BLaER1 (cell line): ENCODE measurements around the gene CHN1.

Experiments used
- H3K27ac ChIP-seq: shearing (Covaris generic); formaldehyde crosslinking; 2 replicates; pipeline ENCODE4 v1.8.1; 2022
- H3K27me3 ChIP-seq: shearing (Covaris generic); formaldehyde crosslinking; 2 replicates; pipeline ENCODE4 v1.8.1; 2022
- H3K36me3 ChIP-seq: shearing (Covaris generic); formaldehyde crosslinking; 2 replicates; pipeline ENCODE4 v1.8.1; 2022
- H3K4me1 ChIP-seq: shearing (Covaris generic); formaldehyde crosslinking; 2 replicates; pipeline ENCODE4 v1.8.1; 2022
- H3K4me2 ChIP-seq: shearing (Covaris generic); formaldehyde crosslinking; 2 replicates; pipeline ENCODE4 v1.8.1; 2022
- H3K4me3 ChIP-seq: shearing (Covaris generic); formaldehyde crosslinking; 2 replicates; pipeline ENCODE4 v1.8.1; 2022
- H3K9ac ChIP-seq: shearing (Covaris generic); formaldehyde crosslinking; 2 replicates; pipeline ENCODE4 v1.8.1; 2022
- H3K9me3 ChIP-seq: shearing (Covaris generic); formaldehyde crosslinking; 2 replicates; pipeline ENCODE4 v1.8.1; 2022
- H4K20me1 ChIP-seq: shearing (Covaris generic); formaldehyde crosslinking; 2 replicates; pipeline ENCODE4 v1.8.1; 2022
- Cebpa-rat ChIP-seq: shearing (Covaris generic); IDR thresholded peaks from 2 replicates; pipeline ENCODE4 v1.8.1; 2022

The CHN1 gene

DNA sequence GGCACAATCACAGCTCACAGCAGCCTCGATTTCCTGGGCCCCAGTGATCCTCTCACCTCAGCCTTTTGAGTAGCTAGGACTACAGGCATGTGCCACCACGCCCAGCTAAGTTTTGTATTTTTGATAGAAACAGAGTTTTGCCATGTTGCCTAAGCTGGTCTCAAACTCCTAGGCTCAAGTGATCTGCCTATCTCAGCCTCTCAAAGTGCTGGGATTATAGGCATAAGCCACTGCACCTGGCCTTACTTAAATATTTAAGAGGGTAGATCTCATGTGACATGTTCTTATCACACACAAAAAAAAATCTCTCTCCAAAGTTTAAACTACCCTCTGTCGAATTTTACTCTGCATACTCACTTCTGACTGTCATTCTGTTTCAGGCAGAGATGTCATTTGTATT lies 165.5 kb downstream of the CHN1 start:
- Histone ChIP-seq H3K27me3 (no peaks in the 10 kb centered on the region), H3K4me3 (no peak overlapping the region), H3K9me3 (no peaks in the 10 kb centered on the region), H3K4me1 (no peaks in the 10 kb centered on the region), H4K20me1 (no peaks in the 10 kb centered on the region), H3K27ac (no peak overlapping the region), H3K9ac (no peak overlapping the region), H3K36me3 (no peaks in the 10 kb centered on the region), H3K4me2 (no peak overlapping the region)
- TF ChIP-seq Cebpa-rat = no peak

DNA sequence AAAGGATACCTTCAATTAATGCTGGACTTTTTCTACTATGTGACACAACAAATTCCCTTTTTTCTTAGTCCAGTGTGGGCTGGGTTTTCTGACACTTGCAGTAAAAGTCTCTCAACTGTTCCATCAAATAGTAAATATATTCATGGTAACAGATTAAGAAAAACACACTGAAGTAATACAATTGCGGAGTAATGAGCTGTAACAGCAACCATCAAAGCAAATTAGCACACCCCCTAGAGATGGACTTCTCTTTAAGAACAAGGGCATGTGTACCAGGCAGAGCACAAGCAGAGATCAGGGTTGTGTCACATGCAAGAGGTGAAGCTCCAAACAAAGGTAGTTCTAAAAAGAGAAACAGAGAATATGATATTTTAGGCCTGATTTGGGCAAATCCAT lies 168.2 kb downstream of the CHN1 start:
- no peak overlapping the region for H3K27ac ChIP-seq
- no peak overlapping the region for H3K4me3 ChIP-seq
- no peaks in the 10 kb centered on the region for H3K9me3 ChIP-seq
- no peaks in the 10 kb centered on the region for H3K4me1 ChIP-seq
- H4K20me1 ChIP-seq = no peaks in the 10 kb centered on the region
- no peak for TF ChIP-seq Cebpa-rat
- H3K4me2 ChIP-seq = no peak overlapping the region
- H3K36me3 ChIP-seq = no peaks in the 10 kb centered on the region
- H3K9ac ChIP-seq = no peak overlapping the region
- no peaks in the 10 kb centered on the region for H3K27me3 ChIP-seq

DNA sequence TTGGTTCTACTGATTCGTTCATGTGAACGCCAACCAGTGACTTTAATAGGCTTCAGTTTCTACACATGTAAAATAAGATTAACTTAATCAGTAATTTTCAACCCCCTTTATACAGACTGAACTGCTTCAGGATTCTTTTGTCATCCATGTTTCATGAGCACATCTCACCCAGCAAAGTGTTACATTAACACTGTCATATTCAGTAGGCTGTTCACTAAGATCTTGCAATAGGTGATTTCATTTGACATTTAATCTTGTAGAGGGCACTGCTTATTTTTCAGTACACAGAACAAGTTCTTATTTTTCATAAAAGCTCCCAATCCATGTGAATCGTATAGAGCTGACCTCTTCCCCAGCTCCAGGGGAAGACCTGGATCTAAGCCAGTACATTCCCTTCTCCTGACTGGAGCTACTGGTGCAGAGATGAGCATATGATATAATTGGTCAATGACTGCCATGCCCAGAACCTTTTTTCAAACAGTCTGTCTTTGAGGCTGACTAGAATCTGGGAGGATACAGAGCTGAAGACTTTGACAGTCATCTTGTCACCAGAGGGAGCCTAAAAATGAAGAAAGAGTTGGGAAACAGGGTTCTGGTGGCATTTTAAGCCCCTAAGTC lies 168.7 kb downstream of the CHN1 start:
- Histone ChIP-seq H3K36me3 (no peaks in the 10 kb centered on the region), H3K27me3 (no peaks in the 10 kb centered on the region), H3K9ac (no peak overlapping the region), H3K4me3 (no peak overlapping the region), H3K4me1 (no peaks in the 10 kb centered on the region), H3K9me3 (no peaks in the 10 kb centered on the region), H3K4me2 (no peak overlapping the region), H3K27ac (no peak overlapping the region), H4K20me1 (no peaks in the 10 kb centered on the region)
- no peak for TF ChIP-seq Cebpa-rat

DNA sequence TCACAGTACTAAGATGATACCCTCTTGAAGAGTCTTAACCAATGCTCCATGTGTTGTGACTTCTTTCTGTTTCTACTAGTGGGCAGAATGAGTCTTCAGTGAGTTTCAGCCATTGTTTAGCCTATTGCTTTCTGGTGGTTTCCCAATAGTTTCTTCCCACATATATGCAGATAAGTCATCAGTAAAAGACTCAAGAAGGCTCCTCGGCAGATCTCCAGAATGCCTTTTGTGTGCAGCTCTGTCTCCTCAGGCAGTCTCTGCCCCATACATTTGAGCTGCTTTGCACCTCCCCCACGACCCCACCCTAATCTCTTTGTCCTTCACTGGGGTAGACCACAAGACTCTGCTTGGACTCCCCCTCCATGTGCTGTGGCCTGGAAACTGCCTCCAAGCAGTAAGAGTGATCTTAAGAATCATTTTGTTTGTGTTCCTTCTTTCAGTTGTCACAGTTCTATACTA lies 169.4 kb downstream of the CHN1 start:
- no peak overlapping the region for H3K4me2 ChIP-seq
- H3K27ac ChIP-seq = no peak overlapping the region
- H4K20me1 ChIP-seq = no peaks in the 10 kb centered on the region
- H3K9ac ChIP-seq = no peak overlapping the region
- no peaks in the 10 kb centered on the region for H3K36me3 ChIP-seq
- H3K4me3 ChIP-seq = no peak overlapping the region
- no peak for TF ChIP-seq Cebpa-rat
- no peaks in the 10 kb centered on the region for H3K9me3 ChIP-seq
- no peaks in the 10 kb centered on the region for H3K27me3 ChIP-seq
- no peaks in the 10 kb centered on the region for H3K4me1 ChIP-seq

DNA sequence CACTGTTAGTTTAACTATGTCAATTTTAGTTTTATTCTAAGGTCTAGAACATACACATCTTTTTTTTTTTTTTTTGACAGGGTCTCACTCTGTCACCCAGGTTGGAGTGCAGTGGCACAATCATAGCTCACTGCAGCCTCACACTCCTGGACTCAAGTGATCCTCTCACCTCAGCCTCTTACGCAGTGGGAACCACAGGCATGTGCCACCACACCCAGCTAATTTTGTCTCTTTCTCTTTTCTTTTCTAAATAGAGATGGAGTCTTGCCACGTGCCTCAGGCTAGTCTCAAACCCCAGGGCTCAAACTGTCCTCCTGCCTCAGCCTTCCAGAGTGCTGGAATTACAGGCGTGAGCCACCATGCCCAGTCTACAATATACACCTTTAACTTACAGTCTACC lies 171.4 kb downstream of the CHN1 start:
- no peak overlapping the region for H3K9ac ChIP-seq
- H3K36me3 ChIP-seq = no peaks in the 10 kb centered on the region
- no peak overlapping the region for H3K27ac ChIP-seq
- no peaks in the 10 kb centered on the region for H3K9me3 ChIP-seq
- no peak overlapping the region for H3K4me2 ChIP-seq
- no peaks in the 10 kb centered on the region for H4K20me1 ChIP-seq
- H3K4me1 ChIP-seq = no peaks in the 10 kb centered on the region
- H3K27me3 ChIP-seq = no peaks in the 10 kb centered on the region
- no peak for TF ChIP-seq Cebpa-rat
- no peak overlapping the region for H3K4me3 ChIP-seq

DNA sequence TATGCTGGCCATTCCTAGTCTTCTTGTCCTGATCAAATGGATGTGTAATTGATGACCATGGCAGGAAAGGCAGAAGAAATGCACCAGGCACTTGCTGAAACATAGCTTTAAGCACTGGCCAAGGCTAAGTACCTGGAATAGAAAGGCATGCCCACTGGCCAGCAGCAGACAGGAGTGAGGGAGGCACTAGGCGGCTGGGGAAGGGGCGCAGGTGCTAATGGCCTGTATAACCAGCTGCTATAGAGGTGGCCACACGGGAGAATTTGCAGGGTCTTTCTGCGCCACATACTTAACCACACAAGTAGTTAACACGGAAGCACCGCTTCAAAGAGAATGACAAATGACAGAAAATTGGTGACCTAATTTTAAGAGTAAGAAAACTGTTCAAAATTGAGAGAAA lies 174.6 kb downstream of the CHN1 start:
- Histone ChIP-seq H3K9me3 (no peaks in the 10 kb centered on the region), H3K4me3 (no peak overlapping the region), H3K36me3 (no peaks in the 10 kb centered on the region), H3K4me1 (no peaks in the 10 kb centered on the region), H3K27me3 (no peaks in the 10 kb centered on the region), H3K9ac (no peak overlapping the region), H3K4me2 (no peak overlapping the region), H4K20me1 (no peaks in the 10 kb centered on the region), H3K27ac (no peak overlapping the region)
- no peak for TF ChIP-seq Cebpa-rat

DNA sequence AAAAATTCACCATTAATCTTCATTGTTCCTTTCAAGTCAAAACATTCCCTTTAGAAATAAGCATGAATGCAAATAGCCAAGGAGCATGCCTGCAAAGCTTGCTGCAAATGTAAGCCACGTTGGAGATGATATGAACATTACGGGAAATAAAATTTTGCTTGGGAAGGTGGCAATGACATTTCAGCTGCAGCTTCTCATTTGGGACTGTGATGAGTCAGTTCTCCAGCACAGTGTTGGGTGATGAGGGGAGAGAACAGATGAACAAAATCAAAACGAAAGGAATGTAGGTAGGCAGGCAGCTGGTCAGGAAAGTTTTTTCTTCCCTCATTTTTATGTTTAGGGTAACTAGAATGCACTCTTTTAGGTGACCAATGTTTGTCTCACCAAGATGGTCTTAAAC lies 175.6 kb downstream of the CHN1 start:
- no peak overlapping the region for H3K9ac ChIP-seq
- no peaks in the 10 kb centered on the region for H4K20me1 ChIP-seq
- H3K4me2 ChIP-seq = no peak overlapping the region
- H3K36me3 ChIP-seq = no peaks in the 10 kb centered on the region
- no peak overlapping the region for H3K27ac ChIP-seq
- H3K27me3 ChIP-seq = no peaks in the 10 kb centered on the region
- H3K4me3 ChIP-seq = no peak overlapping the region
- TF ChIP-seq Cebpa-rat = no peak
- no peaks in the 10 kb centered on the region for H3K4me1 ChIP-seq
- H3K9me3 ChIP-seq = no peaks in the 10 kb centered on the region

DNA sequence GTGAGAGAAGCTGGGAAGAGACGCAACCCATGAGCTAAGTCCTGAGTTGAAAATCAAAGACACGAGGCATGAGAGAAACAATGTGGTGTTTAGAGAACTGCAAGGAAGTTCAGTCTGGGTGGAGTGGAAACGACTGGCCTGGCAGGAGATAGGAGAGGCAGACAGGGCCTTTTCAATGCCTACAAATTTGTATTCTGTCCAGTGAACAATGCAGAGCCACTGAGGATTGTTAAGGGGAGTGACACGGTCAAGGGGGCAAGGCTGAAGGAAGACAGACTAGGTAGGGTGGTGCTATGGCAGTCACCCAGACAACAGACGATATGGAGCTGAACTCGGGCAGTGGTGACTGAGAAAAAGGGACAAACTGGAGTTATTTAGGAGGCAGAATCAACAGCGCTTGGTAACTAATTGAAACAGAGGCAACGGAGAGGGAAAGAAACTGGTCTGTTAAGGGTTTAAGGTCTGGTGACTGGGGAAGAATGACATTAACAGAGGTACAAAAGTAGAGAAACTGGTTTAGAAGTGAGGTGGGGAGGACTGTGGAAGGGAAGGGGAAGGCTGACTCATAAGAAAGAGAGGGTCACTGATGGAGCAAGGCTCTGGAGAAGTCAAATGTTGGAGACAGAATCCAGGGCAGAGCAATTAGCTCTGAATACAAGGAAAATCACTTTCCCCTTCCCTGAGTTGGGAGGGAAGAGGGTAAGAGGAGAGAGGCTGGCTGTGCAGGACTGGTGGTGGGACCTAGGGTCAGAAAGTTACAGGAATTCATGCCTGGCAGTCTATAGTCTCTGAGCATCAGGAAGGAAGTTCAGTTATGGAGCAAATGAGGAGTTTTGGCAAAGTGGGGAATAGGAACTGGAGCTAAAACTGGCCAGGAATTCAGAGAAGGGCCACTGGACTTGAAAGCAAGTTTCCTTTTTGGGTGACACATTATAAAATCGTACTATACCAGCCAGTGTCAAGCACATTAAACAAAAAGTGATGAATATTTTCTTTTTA lies 177.5 kb downstream of the CHN1 start:
- no peak overlapping the region for H3K9ac ChIP-seq
- no peak overlapping the region for H3K4me3 ChIP-seq
- H3K9me3 ChIP-seq = no peaks in the 10 kb centered on the region
- H3K27ac ChIP-seq = no peak overlapping the region
- no peaks in the 10 kb centered on the region for H3K36me3 ChIP-seq
- H3K4me2 ChIP-seq = no peak overlapping the region
- no peaks in the 10 kb centered on the region for H3K27me3 ChIP-seq
- H3K4me1 ChIP-seq = no peaks in the 10 kb centered on the region
- no peak for TF ChIP-seq Cebpa-rat
- no peaks in the 10 kb centered on the region for H4K20me1 ChIP-seq

DNA sequence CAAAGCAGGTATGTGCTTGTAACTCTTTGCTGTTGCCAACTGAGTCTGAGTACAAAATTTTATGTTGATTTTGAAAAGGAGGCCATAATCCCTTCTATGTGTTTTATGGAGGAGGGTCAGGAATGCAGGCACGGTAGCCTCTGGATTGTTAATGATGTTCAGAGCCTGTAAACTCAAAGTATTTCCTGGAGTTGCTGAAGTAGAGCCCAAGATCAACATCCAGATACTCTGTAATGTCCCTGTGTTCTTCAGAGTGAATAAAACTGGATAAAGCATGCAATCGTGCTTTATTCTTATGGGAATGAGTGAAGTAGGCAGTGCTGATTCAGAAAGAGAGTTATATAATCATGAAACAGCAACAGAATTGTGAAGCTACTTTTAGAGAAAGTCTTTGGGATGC lies 179.1 kb downstream of the CHN1 start:
- Histone ChIP-seq H3K27ac (no peak overlapping the region), H3K4me2 (no peak overlapping the region), H4K20me1 (no peaks in the 10 kb centered on the region), H3K4me3 (no peak overlapping the region), H3K27me3 (no peaks in the 10 kb centered on the region), H3K36me3 (no peaks in the 10 kb centered on the region), H3K9me3 (no peaks in the 10 kb centered on the region), H3K9ac (no peak overlapping the region), H3K4me1 (no peaks in the 10 kb centered on the region)
- no peak for TF ChIP-seq Cebpa-rat

DNA sequence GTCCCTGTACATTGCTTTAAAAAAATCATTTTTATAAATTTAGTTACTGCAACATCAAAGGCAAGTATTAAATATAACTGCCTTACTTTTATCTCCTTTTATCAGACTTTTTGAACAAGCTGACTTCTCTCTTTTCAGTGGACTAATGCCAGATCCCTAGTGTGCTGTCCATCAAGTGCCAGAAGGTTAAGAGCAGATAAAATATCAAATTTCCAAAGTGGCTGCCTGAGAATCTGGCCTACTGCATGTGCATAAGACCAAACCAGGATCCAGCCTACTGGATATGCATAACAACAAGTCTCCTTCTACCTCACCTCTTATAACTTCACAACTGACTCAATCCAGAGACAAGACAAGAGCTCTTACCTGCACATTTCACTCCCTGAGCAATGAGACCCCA lies 181.1 kb downstream of the CHN1 start:
- H3K27me3 ChIP-seq = no peaks in the 10 kb centered on the region
- H4K20me1 ChIP-seq = no peaks in the 10 kb centered on the region
- no peak overlapping the region for H3K4me2 ChIP-seq
- no peak overlapping the region for H3K4me3 ChIP-seq
- no peak overlapping the region for H3K9ac ChIP-seq
- no peaks in the 10 kb centered on the region for H3K36me3 ChIP-seq
- no peak overlapping the region for H3K27ac ChIP-seq
- H3K4me1 ChIP-seq = no peaks in the 10 kb centered on the region
- no peak for TF ChIP-seq Cebpa-rat
- no peaks in the 10 kb centered on the region for H3K9me3 ChIP-seq
